ENCODE data around the gene CNTN5.

Gene CNTN5

GRCh38 chr11:99343117-99343516 is 322.4 kb downstream of the CNTN5 start:
- TF ChIP-seq GATA1 (IDR thresholded peaks at IDR 0.05; ENCODE audit: low read depth, low read length) (no peak), POLR2A (IDR thresholded peaks at IDR 0.05; ENCODE audit: low read length) (no peak)
- DNase-seq = no peak

GRCh38 chr11:99349151-99349673 is 328.5 kb downstream of the CNTN5 start:
- TF ChIP-seq GATA1 (IDR thresholded peaks at IDR 0.05; ENCODE audit: low read depth, low read length) (no peak), POLR2A (IDR thresholded peaks at IDR 0.05; ENCODE audit: low read length) (no peak)
- DNase-seq = no peak

- DNase-seq = no peak
- no peak for TF ChIP-seq POLR2A (IDR thresholded peaks at IDR 0.05; ENCODE audit: low read length)
- TF ChIP-seq GATA1 (IDR thresholded peaks at IDR 0.05; ENCODE audit: low read depth, low read length) = no peak
Observed at GRCh38 chr11:99351624-99352023, 330.9 kb downstream of the CNTN5 start.

- TF ChIP-seq GATA1 (IDR thresholded peaks at IDR 0.05; ENCODE audit: low read depth, low read length) = no peak
- TF ChIP-seq POLR2A (IDR thresholded peaks at IDR 0.05; ENCODE audit: low read length) = no peak
- no peak for DNase-seq
Observed at GRCh38 chr11:99352642-99353041, 331.9 kb downstream of the CNTN5 start.

GRCh38 chr11:99366546-99366945 is 345.8 kb downstream of the CNTN5 start:
- TF ChIP-seq GATA1 (IDR thresholded peaks at IDR 0.05; ENCODE audit: low read depth, low read length) (no peak), POLR2A (IDR thresholded peaks at IDR 0.05; ENCODE audit: low read length) (no peak)
- no peak for DNase-seq

- no peak for DNase-seq
- TF ChIP-seq POLR2A (IDR thresholded peaks at IDR 0.05; ENCODE audit: low read length) (no peak), GATA1 (IDR thresholded peaks at IDR 0.05; ENCODE audit: low read depth, low read length) (no peak)
Observed at GRCh38 chr11:99368583-99368982, 347.8 kb downstream of the CNTN5 start.

GRCh38 chr11:99370549-99371216 is 349.9 kb downstream of the CNTN5 start:
- no peak for DNase-seq
- TF ChIP-seq POLR2A (IDR thresholded peaks at IDR 0.05; ENCODE audit: low read length) (no peak), GATA1 (IDR thresholded peaks at IDR 0.05; ENCODE audit: low read depth, low read length) (no peak)

- DNase-seq = no peak
- no peak for TF ChIP-seq POLR2A (IDR thresholded peaks at IDR 0.05; ENCODE audit: low read length)
Observed at GRCh38 chr11:99371257-99371656, 350.5 kb downstream of the CNTN5 start.

GRCh38 chr11:99376463-99376862 is 355.7 kb downstream of the CNTN5 start:
- DNase-seq = no peak
- TF ChIP-seq POLR2A (IDR thresholded peaks at IDR 0.05; ENCODE audit: low read length) = no peak
- no peak for TF ChIP-seq GATA1 (IDR thresholded peaks at IDR 0.05; ENCODE audit: low read depth, low read length)

- DNase-seq = no peak
- no peak for TF ChIP-seq POLR2A (IDR thresholded peaks at IDR 0.05; ENCODE audit: low read length)
- no peak for TF ChIP-seq GATA1 (IDR thresholded peaks at IDR 0.05; ENCODE audit: low read depth, low read length)
Observed at GRCh38 chr11:99383648-99384245, 363.0 kb downstream of the CNTN5 start.

GRCh38 chr11:99391245-99391644 is 370.5 kb downstream of the CNTN5 start:
- TF ChIP-seq GATA1 (IDR thresholded peaks at IDR 0.05; ENCODE audit: low read depth, low read length) (no peak), POLR2A (IDR thresholded peaks at IDR 0.05; ENCODE audit: low read length) (no peak)
- no peak for DNase-seq

- TF ChIP-seq POLR2A (IDR thresholded peaks at IDR 0.05; ENCODE audit: low read length) = no peak
- TF ChIP-seq GATA1 (IDR thresholded peaks at IDR 0.05; ENCODE audit: low read depth, low read length) = no peak
- no peak for DNase-seq
Observed at GRCh38 chr11:99406345-99406744, 385.6 kb downstream of the CNTN5 start.

GRCh38 chr11:99410636-99411035 is 389.9 kb downstream of the CNTN5 start:
- TF ChIP-seq GATA1 (IDR thresholded peaks at IDR 0.05; ENCODE audit: low read depth, low read length) (no peak), POLR2A (IDR thresholded peaks at IDR 0.05; ENCODE audit: low read length) (no peak)
- no peak for DNase-seq

- DNase-seq = no peak
- no peak for TF ChIP-seq GATA1 (IDR thresholded peaks at IDR 0.05; ENCODE audit: low read depth, low read length)
- TF ChIP-seq POLR2A (IDR thresholded peaks at IDR 0.05; ENCODE audit: low read length) = no peak
Observed at GRCh38 chr11:99418927-99419720, 398.4 kb downstream of the CNTN5 start.
